GM12878 (cell line): ENCODE data around the gene CAMTA1. TPM values are rescaled to one million over a fixed set of nuclear protein-coding genes. Genes with fewer than 3 reads are reported as not detected.

Source experiments
- ATAC-seq: fragments of 200-7000 bp; cut with Tn5 transposase; 3 replicates; pipeline ENCODE4 v1.9.1; 2020; ENCODE audit warnings: mild to moderate bottlenecking, moderate library complexity
- BruUV-seq: library from RNA; stranded (reverse); fragments of 400-500 nt; replicated peaks from 2 replicates; lab custom pipeline; 2021; lab: Mats Ljungman, UMichigan
- CTCF ChIA-PET: fragments of 300-600 bp; sonication (Branson Sonifier 250); formaldehyde crosslinking; extraction: SDS; loops from one replicate; lab custom pipeline; 2021; ENCODE audit warnings: inconsistent platforms; lab: Yijun Ruan, JAX
- POLR2A ChIA-PET: fragments of 350-600 bp; formaldehyde crosslinking; extraction: SDS; loops from one replicate; lab custom pipeline; 2021; ENCODE audit warnings: inconsistent platforms; lab: Charles Lee
- RAD21 ChIA-PET: fragments of 300-600 bp; sonication (Branson Sonifier 250); formaldehyde crosslinking; loops from one replicate; lab custom pipeline; 2023; ENCODE audit warnings: antibody characterized with exemption; ENCODE audit not compliant: unreplicated experiment; lab: Charles Lee
- SMC1A ChIA-PET: fragments of 300-600 bp; sonication (Branson Sonifier 250); formaldehyde crosslinking; loops from one replicate; lab custom pipeline; 2023; ENCODE audit not compliant: unreplicated experiment, uncharacterized antibody; lab: Charles Lee
- DNase-seq: peaks from one replicate; pipeline ENCODE4 v3.0.0-alpha.2; 2011; ENCODE audit warnings: low read depth, low spot score
- FAIRE-seq: peaks from 3 replicates; lab custom pipeline; 2011; peaks lifted over from hg19 to GRCh38; lab: Jason Lieb, UNC
- H2AFZ ChIP-seq: 2 replicates; pipeline ENCODE4 v1.6.0; 2011; ENCODE audit warnings: low read depth, low read length, control low read depth; ENCODE audit not compliant: control insufficient read depth
- H3K27ac ChIP-seq: 2 replicates; pipeline ENCODE4 v1.5.1; 2011; ENCODE audit warnings: control low read depth; ENCODE audit not compliant: control insufficient read depth, insufficient read depth
- H3K27me3 ChIP-seq, 2 experiments: replicated peaks in 1 of 2; 2 replicates each; pipeline versions ENCODE4 v1.6.0 to v1.6.1; 2011; ENCODE audit warnings: low read length in 1 of 2; ENCODE audit not compliant: control insufficient read depth in 2 of 2, insufficient read depth in 2 of 2
- H3K36me3 ChIP-seq, 2 experiments: 2 replicates each; pipeline ENCODE4 v1.5.1; 2011; ENCODE audit warnings: low read length in 1 of 2; ENCODE audit not compliant: control insufficient read depth in 2 of 2, insufficient read depth in 2 of 2
- H3K4me1 ChIP-seq: 2 replicates; pipeline ENCODE4 v1.6.1; 2011; ENCODE audit warnings: mild to moderate bottlenecking, low read length, moderate library complexity, mixed read lengths; ENCODE audit not compliant: control insufficient read depth, insufficient read depth
- H3K4me2 ChIP-seq: 2 replicates; pipeline ENCODE4 v1.6.0; 2011; ENCODE audit warnings: control low read depth; ENCODE audit not compliant: control insufficient read depth, insufficient read depth
- H3K4me3 ChIP-seq: fragments of 200-600 bp; sonication (generic); 2 replicates; pipeline ENCODE4 v1.5.1; 2016
- H3K79me2 ChIP-seq: 2 replicates; pipeline ENCODE4 v1.6.0; 2011; ENCODE audit warnings: low read length; ENCODE audit not compliant: control insufficient read depth, insufficient read depth
- H3K9ac ChIP-seq: 2 replicates; pipeline ENCODE4 v1.8.0; 2011; ENCODE audit warnings: low read length, control low read depth, mixed read lengths; ENCODE audit not compliant: control insufficient read depth, insufficient read depth
- H3K9me3 ChIP-seq: replicated peaks from 3 replicates; pipeline ENCODE4 v1.5.1; 2011; ENCODE audit warnings: mild to moderate bottlenecking, low read length; ENCODE audit not compliant: control insufficient read depth, insufficient read depth
- H4K20me1 ChIP-seq: 2 replicates; pipeline ENCODE4 v1.6.0; 2011; ENCODE audit not compliant: control insufficient read depth, insufficient read depth
- BACH1 ChIP-seq: fragments of 450-650 bp; IDR thresholded peaks from 2 replicates; pipeline ENCODE4 v1.6.1; 2017; ENCODE audit warnings: mild to moderate bottlenecking, borderline replicate concordance
- BCL11A ChIP-seq: IDR thresholded peaks from 2 replicates; pipeline ENCODE4 v1.6.1; 2011; ENCODE audit warnings: low read depth, low read length
- CHD4 ChIP-seq: fragments of 200-600 bp; sonication (generic); IDR thresholded peaks from 2 replicates; pipeline ENCODE4 v1.6.1; 2016; ENCODE audit warnings: mild to moderate bottlenecking
- CREM ChIP-seq: IDR thresholded peaks from 2 replicates; pipeline ENCODE4 v1.6.1; 2014; ENCODE audit warnings: antibody characterized with exemption, low read depth
- IKZF1 ChIP-seq: fragments of 450-650 bp; conservative IDR thresholded peaks from 2 replicates; pipeline ENCODE4 v1.6.1; 2017; ENCODE audit warnings: antibody characterized with exemption, mild to moderate bottlenecking
- MEF2B ChIP-seq: fragments of 450-650 bp; IDR thresholded peaks from 2 replicates; pipeline ENCODE4 v1.6.1; 2018; ENCODE audit warnings: mild to moderate bottlenecking, moderate library complexity; ENCODE audit not compliant: partially characterized antibody, poor library complexity, severe bottlenecking
- WGBS: methylation state at CpG from one replicate; pipeline ENCODE4 v1.1.6; 2016; ENCODE audit warnings: low lambda C conversion rate; ENCODE audit not compliant: insufficient replicate concordance, insufficient coverage; ENCODE audit errors: missing lambda C conversion rate; 5-methylcytosine and 5-hydroxymethylcytosine counted together
- in situ Hi-C: fragments of 300-500 bp; cut with MboI; formaldehyde crosslinking; loops from 9 replicates; pipeline ENCODE4 v1.14.3; 2018; ENCODE audit warnings: mixed read lengths
- intact Hi-C: fragments of 100-400 bp; cut with micrococcal nuclease; formaldehyde crosslinking; loops from one replicate; pipeline ENCODE4 v1.14.2; 2022; ENCODE audit not compliant: unreplicated experiment
- polyA plus RNA-seq, 11 experiments: library from polyadenylated mRNA; depleted of rRNA in 4 of 11; unstranded in 6 of 11; stranded (reverse) in 5 of 11; fragments of >200 nt; fragmentation: Nextera tagmentation in 4 of 11; fragmentation: Illumina TruSeq in 1 of 11; extraction: Ambion mirVana in 4 of 11; extraction: Trizol in 1 of 11; gene quantifications; 1 replicate in 1 of 11; 2 replicates in 10 of 11; pipeline versions ENCODE4 v1.2.1 to v1.2.3, GENCODE V29; 2011 to 2016; ENCODE audit warnings: inconsistent platforms in 2 of 11, missing spikeins in 2 of 11, low read depth in 1 of 11
- total RNA-seq, 4 experiments: library from RNA; depleted of rRNA in 3 of 4; stranded (reverse); fragments of >200 nt in 3 of 4; fragmentation: Illumina TruSeq in 1 of 4; extraction: Trizol in 1 of 4; gene quantifications; 2 replicates each; pipeline versions ENCODE4 v1.2.1 to v1.2.3, GENCODE V29; 2013 to 2021
- TF ChIP-seq, protein P1 (sequence below): IDR thresholded peaks from 2 replicates; pipeline ENCODE4 v1.6.1; 2011; ENCODE audit warnings: low read depth, mild to moderate bottlenecking, low read length, moderate library complexity, borderline replicate concordance; ENCODE audit errors: extremely low read depth

CAMTA1 gene
- total and polyA plus RNA-seq, 10 of the 15 experiments (the other 5 are each of a cell fraction or from before 2014, with no cell fraction given) = 37.7 to 148 (median 76.4) TPM

DNA sequence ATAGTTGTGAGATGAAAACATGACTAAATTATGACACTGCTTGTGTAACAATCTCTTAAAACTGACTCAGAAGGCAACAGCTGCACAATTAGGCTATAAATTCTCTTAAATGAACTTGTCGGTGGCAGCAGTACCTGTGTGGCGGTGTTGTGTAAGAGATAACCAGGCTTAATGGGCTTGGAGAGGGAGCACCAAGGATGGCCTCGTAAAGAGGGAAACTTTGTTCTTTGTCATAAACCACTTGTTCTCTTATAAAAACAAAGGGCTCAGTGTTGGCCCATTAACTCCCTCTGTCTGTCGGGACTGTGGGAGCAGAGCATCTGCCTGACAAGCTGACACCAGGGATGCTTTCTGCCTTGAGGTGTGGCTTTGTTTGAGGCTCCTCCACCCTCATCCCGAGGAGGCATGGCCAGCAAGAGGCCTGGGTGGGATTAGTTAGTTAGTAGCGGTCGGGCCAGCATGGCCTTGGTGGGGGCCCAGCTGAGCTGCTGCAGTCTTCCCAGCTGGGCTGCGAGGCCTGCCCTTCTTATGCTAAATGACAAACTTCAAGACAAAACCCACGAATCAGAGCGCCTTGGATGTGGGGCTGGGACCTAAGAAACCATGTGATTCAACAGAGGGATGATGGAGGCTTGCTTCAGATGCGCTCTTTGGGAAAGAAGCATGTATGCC is 171.4 kb downstream of the CAMTA1 start (continued):
- TF ChIP-seq BCL11A = no peak
- TF ChIP-seq, all 136 proteins: peak for 0

DNA sequence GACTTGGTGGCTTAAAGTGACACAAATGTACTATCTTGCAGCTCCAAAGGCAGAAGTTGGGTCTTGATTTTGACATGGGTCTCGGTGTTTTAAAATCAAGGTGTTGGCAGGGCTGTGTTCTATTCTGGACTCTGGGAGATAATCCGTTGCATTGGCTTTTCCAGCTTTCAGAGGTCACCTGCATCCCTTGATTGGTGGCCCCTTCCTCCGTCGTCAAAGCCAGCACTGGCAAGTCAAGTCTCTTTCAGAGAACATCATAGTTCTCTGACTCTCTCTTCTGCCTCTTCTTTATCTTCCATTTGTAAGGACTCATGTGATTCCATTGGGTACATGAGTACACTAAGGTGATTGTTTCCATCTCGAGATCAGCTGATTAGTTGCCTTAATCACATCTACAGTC is 172.1 kb downstream of the CAMTA1 start:
- H2AFZ ChIP-seq = no peak overlapping the region
- no peak for FAIRE-seq
- POLR2A ChIA-PET = no interaction called here
- H3K27me3 ChIP-seq = peaks cover 0 to 3% of the 10 kb centered on the region in 2 experiments; a peak in 2 of 4 replicates
- H3K4me2 ChIP-seq = no peak overlapping the region
- H3K4me3 ChIP-seq = no peak overlapping the region
- WGBS = 28% methylated on average over 5 of the region's 5 CpGs
- H4K20me1 ChIP-seq = no peaks in the 10 kb centered on the region
- SMC1A ChIA-PET = no interaction called here
- H3K36me3 ChIP-seq = no peaks in the 10 kb centered on the region
- no peaks in the 10 kb centered on the region for H3K4me1 ChIP-seq
- H3K9me3 ChIP-seq = no peaks in the 10 kb centered on the region
- RAD21 ChIA-PET = no interaction called here
- intact Hi-C loops = no loop called here
- in situ Hi-C loops = no loop called here
- ATAC-seq = no peak
- H3K79me2 ChIP-seq = no peaks in the 10 kb centered on the region
- no peak for DNase-seq
- no peak overlapping the region for H3K27ac ChIP-seq
- no peak for TF ChIP-seq CREM
- no peak for TF ChIP-seq CHD4
- no peak for TF ChIP-seq MEF2B
- TF ChIP-seq IKZF1 = no peak
- TF ChIP-seq BACH1 = no peak
- TF ChIP-seq, protein P1, sequence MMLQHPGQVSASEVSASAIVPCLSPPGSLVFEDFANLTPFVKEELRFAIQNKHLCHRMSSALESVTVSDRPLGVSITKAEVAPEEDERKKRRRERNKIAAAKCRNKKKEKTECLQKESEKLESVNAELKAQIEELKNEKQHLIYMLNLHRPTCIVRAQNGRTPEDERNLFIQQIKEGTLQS = no peak
- CTCF ChIA-PET = no interaction called here
- BruUV-seq = no TSS peak
- no peak overlapping the region for H3K9ac ChIP-seq
